Right renal pelvis (tissue), 4 donors: ENCODE measurements around the gene GIGYF2. TPM values are rescaled to one million over a fixed set of nuclear protein-coding genes. Genes with fewer than 3 reads are reported as not detected.
"Not testable (repeated sequence)": the region's sequence is repeated elsewhere in the genome, so short reads cannot be mapped to it uniquely, and the experiment has no call there.

ENCODE experiments used
- DNase-seq, 4 donors: peaks; one replicate each; pipeline ENCODE4 v3.0.0-alpha.2; 2013; ENCODE audit warnings: low read depth in 4 of 4, low spot score in 3 of 4, missing footprints in 1 of 4
- polyA plus RNA-seq, 4 donors: library from polyadenylated mRNA; unstranded; fragments of 120-200 nt; gene quantifications; one replicate each; pipeline ENCODE4 v1.2.1, GENCODE V29; 2013; ENCODE audit not compliant: insufficient read length in 4 of 4

Gene GIGYF2
- polyA plus RNA-seq, 4 donors, result 57.9 to 69.3 (median 66.4) TPM

GRCh38 chr2:232906867-232907717 is 210.0 kb downstream of the GIGYF2 start:
- not testable (repeated sequence) for DNase-seq

DNA sequence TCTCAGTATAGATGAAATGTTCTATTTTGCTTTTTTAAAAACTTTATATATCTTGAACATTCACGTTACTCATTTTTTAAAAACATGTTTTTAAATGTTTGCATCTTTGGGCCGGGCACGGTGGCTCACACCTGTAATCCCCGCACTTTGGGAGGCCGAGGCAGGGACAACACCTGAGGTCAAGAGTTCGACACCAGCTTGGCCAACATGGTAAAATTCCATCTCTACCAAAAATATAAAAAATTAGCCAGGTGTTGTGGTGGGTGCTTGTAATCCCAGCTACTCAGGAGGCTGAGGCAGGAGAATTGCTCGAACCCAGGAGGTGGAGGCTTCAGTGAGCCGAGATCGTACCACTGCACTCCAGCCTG is 210.6 kb downstream of the GIGYF2 start:
- DNase-seq, result not testable (repeated sequence)

GRCh38 chr2:232908695-232909094 is 211.6 kb downstream of the GIGYF2 start:
- no peak for DNase-seq

Other genes starting within 250 kb of the GIGYF2 start
- gene ALPI, start 241.2 kb upstream of the GIGYF2 start, polyA plus RNA-seq, result under 1 TPM in 2 of 4 donors, not detected in 2; 0.06 to 0.10 TPM
- 10 to 100 TPM in 3 of 4 donors, 1 to 10 TPM in 1; 4.7 to 19.4 (median 12.5) TPM for gene ECEL1, start 209.5 kb upstream of the GIGYF2 start, polyA plus RNA-seq
- under 1 TPM in 1 of 4 donors, not detected in 3; 0.23 TPM for gene PRSS56, start 176.9 kb upstream of the GIGYF2 start, polyA plus RNA-seq
- under 1 TPM; 0.32 to 0.65 (median 0.39) TPM for gene CHRND, start 171.2 kb upstream of the GIGYF2 start, polyA plus RNA-seq
- 1 to 10 TPM in 2 of 4 donors, under 1 TPM in 2; 0.81 to 1.1 (median 1.0) TPM for gene CHRNG, start 157.6 kb upstream of the GIGYF2 start, polyA plus RNA-seq
- gene TIGD1, start 146.8 kb upstream of the GIGYF2 start, polyA plus RNA-seq, result 10 to 100 TPM; 10.9 to 14.4 (median 13.8) TPM
- 100 to 1,000 TPM in 3 of 4 donors, 10 to 100 TPM in 1; 99.0 to 102 (median 101) TPM for gene EIF4E2, start 146.6 kb upstream of the GIGYF2 start, polyA plus RNA-seq
- gene EFHD1, start 63.7 kb upstream of the GIGYF2 start, polyA plus RNA-seq, result 10 to 100 TPM; 61.8 to 96.1 (median 87.6) TPM
- gene KCNJ13, start 79.2 kb downstream of the GIGYF2 start, polyA plus RNA-seq, result 1 to 10 TPM; 2.2 to 4.7 (median 2.9) TPM
- gene SNORC, start 172.9 kb downstream of the GIGYF2 start, polyA plus RNA-seq, result 1 to 10 TPM; 1.3 to 2.7 (median 2.2) TPM